ENCODE results near the gene SRPK2.

The SRPK2 gene

DNA sequence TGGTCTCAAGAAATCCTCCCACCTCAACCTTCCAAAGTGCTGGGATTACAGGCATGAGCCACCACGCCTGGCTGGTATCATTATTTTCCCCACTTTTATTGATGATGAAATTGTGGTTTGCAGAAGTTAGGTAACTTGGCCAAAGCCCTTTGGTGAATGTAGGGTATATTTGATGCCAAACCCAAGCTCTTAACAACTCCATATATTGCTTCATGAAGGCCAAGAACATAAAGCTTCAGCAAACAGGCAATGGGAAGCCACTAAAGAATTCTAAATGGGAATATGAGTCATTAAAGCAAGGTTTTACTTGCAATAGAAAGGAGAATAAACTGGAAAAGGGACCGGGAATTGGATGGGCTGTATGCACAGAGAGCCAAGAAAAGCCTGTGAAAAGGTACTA is 232.0 kb downstream of the SRPK2 start:
- H3K36me3 ChIP-seq (ENCODE audit: insufficient read depth, low read length): no peaks in the 10 kb centered on the region
- no peaks in the 10 kb centered on the region for H3K79me2 ChIP-seq (ENCODE audit: insufficient read depth, low read length)
- H3K27ac ChIP-seq (ENCODE audit: low read depth, low read length, poor library complexity, severe bottlenecking): no peak overlapping the region

DNA sequence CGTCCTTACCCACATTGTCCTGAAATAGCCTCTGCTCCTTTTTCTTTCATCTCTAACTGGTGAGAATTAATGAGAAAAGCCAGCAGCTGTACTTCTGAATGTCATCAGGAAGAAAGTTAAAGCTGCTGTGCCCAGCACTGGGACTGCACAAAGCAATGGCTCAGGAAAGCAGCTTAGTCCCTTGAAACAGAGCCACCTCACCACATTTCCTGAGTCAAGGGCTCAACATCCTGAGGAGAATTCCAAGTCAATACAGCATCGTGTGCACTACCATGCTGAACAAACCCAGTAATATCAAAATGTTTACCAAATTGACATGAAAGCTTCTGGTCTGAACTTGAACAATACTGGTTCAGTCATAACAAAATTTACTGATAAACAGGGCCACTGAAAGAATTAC is 234.6 kb downstream of the SRPK2 start:
- no peak overlapping the region for H3K4me3 ChIP-seq (ENCODE audit: low read depth, low read length, poor library complexity, severe bottlenecking)
- H3K9me2 ChIP-seq (ENCODE audit: low read depth, low read length): no peaks in the 10 kb centered on the region
- no peaks in the 10 kb centered on the region for H3F3A ChIP-seq (ENCODE audit: insufficient read depth, low read length)
- no peak overlapping the region for H3K27ac ChIP-seq (ENCODE audit: low read depth, low read length, poor library complexity, severe bottlenecking)
- no peak overlapping the region for H2AFZ ChIP-seq (ENCODE audit: low read length)
- H4K20me1 ChIP-seq (ENCODE audit: insufficient read depth, low read length): no peaks in the 10 kb centered on the region
- H3K9me3 ChIP-seq (ENCODE audit: low read length): no peaks in the 10 kb centered on the region
- no peak overlapping the region for H3K4me2 ChIP-seq (ENCODE audit: low read length)
- H3K36me3 ChIP-seq (ENCODE audit: insufficient read depth, low read length): no peaks in the 10 kb centered on the region
- no peaks in the 10 kb centered on the region for H3K4me1 ChIP-seq (ENCODE audit: insufficient read depth, low read length, severe bottlenecking)
- no peak for TF ChIP-seq EZH2 (IDR thresholded peaks at IDR 0.05; ENCODE audit: borderline replicate concordance, low read length)
- TF ChIP-seq, protein P1, sequence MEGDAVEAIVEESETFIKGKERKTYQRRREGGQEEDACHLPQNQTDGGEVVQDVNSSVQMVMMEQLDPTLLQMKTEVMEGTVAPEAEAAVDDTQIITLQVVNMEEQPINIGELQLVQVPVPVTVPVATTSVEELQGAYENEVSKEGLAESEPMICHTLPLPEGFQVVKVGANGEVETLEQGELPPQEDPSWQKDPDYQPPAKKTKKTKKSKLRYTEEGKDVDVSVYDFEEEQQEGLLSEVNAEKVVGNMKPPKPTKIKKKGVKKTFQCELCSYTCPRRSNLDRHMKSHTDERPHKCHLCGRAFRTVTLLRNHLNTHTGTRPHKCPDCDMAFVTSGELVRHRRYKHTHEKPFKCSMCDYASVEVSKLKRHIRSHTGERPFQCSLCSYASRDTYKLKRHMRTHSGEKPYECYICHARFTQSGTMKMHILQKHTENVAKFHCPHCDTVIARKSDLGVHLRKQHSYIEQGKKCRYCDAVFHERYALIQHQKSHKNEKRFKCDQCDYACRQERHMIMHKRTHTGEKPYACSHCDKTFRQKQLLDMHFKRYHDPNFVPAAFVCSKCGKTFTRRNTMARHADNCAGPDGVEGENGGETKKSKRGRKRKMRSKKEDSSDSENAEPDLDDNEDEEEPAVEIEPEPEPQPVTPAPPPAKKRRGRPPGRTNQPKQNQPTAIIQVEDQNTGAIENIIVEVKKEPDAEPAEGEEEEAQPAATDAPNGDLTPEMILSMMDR (IDR thresholded peaks at IDR 0.05; ENCODE audit: low read length): no peak
- no peaks in the 10 kb centered on the region for H3K79me2 ChIP-seq (ENCODE audit: insufficient read depth, low read length)
- no peak overlapping the region for H3K9ac ChIP-seq (ENCODE audit: low read length)
- no peaks in the 10 kb centered on the region for H3K27me3 ChIP-seq (ENCODE audit: insufficient read depth, low read length)

More for the DNA sequence above, 232.0 kb downstream of the SRPK2 start:
- no peaks in the 10 kb centered on the region for H4K20me1 ChIP-seq (ENCODE audit: insufficient read depth, low read length)
- H3K9me3 ChIP-seq (ENCODE audit: low read length): no peaks in the 10 kb centered on the region
- H3K4me3 ChIP-seq (ENCODE audit: low read depth, low read length, poor library complexity, severe bottlenecking): no peak overlapping the region
- no peak for TF ChIP-seq EZH2 (IDR thresholded peaks at IDR 0.05; ENCODE audit: borderline replicate concordance, low read length)
- TF ChIP-seq, protein P1 (IDR thresholded peaks at IDR 0.05; ENCODE audit: low read length): no peak
- H3K9ac ChIP-seq (ENCODE audit: low read length): no peak overlapping the region
- H3K4me1 ChIP-seq (ENCODE audit: insufficient read depth, low read length, severe bottlenecking): no peaks in the 10 kb centered on the region
- no peaks in the 10 kb centered on the region for H3K9me2 ChIP-seq (ENCODE audit: low read depth, low read length)
- no peaks in the 10 kb centered on the region for H3K27me3 ChIP-seq (ENCODE audit: insufficient read depth, low read length)
- no peak overlapping the region for H2AFZ ChIP-seq (ENCODE audit: low read length)
- no peak overlapping the region for H3K4me2 ChIP-seq (ENCODE audit: low read length)
- H3F3A ChIP-seq (ENCODE audit: insufficient read depth, low read length): no peaks in the 10 kb centered on the region

DNA sequence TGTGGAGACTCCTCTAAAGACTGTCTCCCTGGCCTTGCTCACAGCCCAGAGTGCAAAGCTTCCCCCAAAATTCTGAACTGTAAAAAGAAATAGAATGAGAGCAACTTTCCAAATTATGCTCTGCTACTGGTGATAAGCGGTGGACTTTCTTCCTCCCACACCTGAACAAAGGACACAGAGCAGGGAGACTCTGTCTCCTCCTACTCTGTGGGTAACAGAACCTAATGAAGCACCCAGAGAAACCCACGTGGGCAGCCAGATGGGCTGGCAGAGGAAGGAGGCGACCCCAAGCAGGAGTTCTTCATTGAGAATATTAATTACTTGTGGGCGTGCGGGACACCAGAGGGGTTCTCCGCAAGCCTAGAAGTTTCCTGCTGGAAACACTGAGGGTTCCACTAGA is 235.2 kb downstream of the SRPK2 start:
- H3K4me1 ChIP-seq (ENCODE audit: insufficient read depth, low read length, severe bottlenecking): no peaks in the 10 kb centered on the region
- H3K4me2 ChIP-seq (ENCODE audit: low read length): no peak overlapping the region
- H3K36me3 ChIP-seq (ENCODE audit: insufficient read depth, low read length): no peaks in the 10 kb centered on the region
- no peaks in the 10 kb centered on the region for H3K79me2 ChIP-seq (ENCODE audit: insufficient read depth, low read length)
- TF ChIP-seq, protein P1 (IDR thresholded peaks at IDR 0.05; ENCODE audit: low read length): no peak
- no peak for TF ChIP-seq EZH2 (IDR thresholded peaks at IDR 0.05; ENCODE audit: borderline replicate concordance, low read length)
- H2AFZ ChIP-seq (ENCODE audit: low read length): no peak overlapping the region
- H3K4me3 ChIP-seq (ENCODE audit: low read depth, low read length, poor library complexity, severe bottlenecking): no peak overlapping the region
- H3K27ac ChIP-seq (ENCODE audit: low read depth, low read length, poor library complexity, severe bottlenecking): no peak overlapping the region
- H3K27me3 ChIP-seq (ENCODE audit: insufficient read depth, low read length): no peaks in the 10 kb centered on the region
- no peaks in the 10 kb centered on the region for H3K9me3 ChIP-seq (ENCODE audit: low read length)
- H4K20me1 ChIP-seq (ENCODE audit: insufficient read depth, low read length): no peaks in the 10 kb centered on the region
- no peaks in the 10 kb centered on the region for H3F3A ChIP-seq (ENCODE audit: insufficient read depth, low read length)
- no peaks in the 10 kb centered on the region for H3K9me2 ChIP-seq (ENCODE audit: low read depth, low read length)
- no peak overlapping the region for H3K9ac ChIP-seq (ENCODE audit: low read length)

Measured in OCI-LY1 (cell line).